CD14-positive monocyte (primary cell): Measurements from ENCODE around the gene AFF1. TPM values are rescaled to one million over a fixed set of nuclear protein-coding genes. Genes with fewer than 3 reads are reported as not detected.

ENCODE experiments used
- DNase-seq, 3 donors: peaks; one replicate each; pipeline ENCODE4 v3.0.0-alpha.2; 2011 to 2022
- H2AFZ ChIP-seq: 2 replicates; pipeline ENCODE4 v1.6.0; 2012; ENCODE audit warnings: mild to moderate bottlenecking, low read depth, low read length, inconsistent platforms; ENCODE audit not compliant: insufficient read depth, poor library complexity, severe bottlenecking
- H3K27ac ChIP-seq, 2 donors: 1 replicate in 1 of 2; 2 replicates in 1 of 2; pipeline ENCODE4 v1.5.1; 2012 to 2013; ENCODE audit warnings: low read length in 2 of 2, control low read depth in 1 of 2, inconsistent platforms in 1 of 2, low read depth in 1 of 2, mild to moderate bottlenecking in 1 of 2
- H3K27me3 ChIP-seq, 2 donors: one replicate each; pipeline versions ENCODE4 v1.6.0 to v1.6.1; 2011 to 2013; ENCODE audit warnings: low read length in 2 of 2; ENCODE audit not compliant: control insufficient read depth in 2 of 2, insufficient read depth in 2 of 2
- H3K36me3 ChIP-seq, 2 donors: replicated peaks in 1 of 2; 1 replicate in 1 of 2; 2 replicates in 1 of 2; pipeline versions ENCODE4 v1.5.1 to v1.6.1; 2012 to 2013; ENCODE audit warnings: low read length in 2 of 2, control low read depth in 1 of 2, inconsistent platforms in 1 of 2, mild to moderate bottlenecking in 1 of 2; ENCODE audit not compliant: insufficient read depth in 2 of 2, control insufficient read depth in 1 of 2
- H3K4me1 ChIP-seq, 2 donors: 1 replicate in 1 of 2; 2 replicates in 1 of 2; pipeline versions ENCODE4 v1.5.1 to v1.6.1; 2012 to 2013; ENCODE audit warnings: low read length in 2 of 2, control low read depth in 1 of 2, inconsistent platforms in 1 of 2, mild to moderate bottlenecking in 1 of 2, moderate library complexity in 1 of 2; ENCODE audit not compliant: insufficient read depth in 2 of 2, control insufficient read depth in 1 of 2
- H3K4me2 ChIP-seq: replicated peaks from 2 replicates; pipeline ENCODE3; 2012; ENCODE audit warnings: low read length, moderate library complexity, mild to moderate bottlenecking; ENCODE audit not compliant: poor library complexity, severe bottlenecking; ENCODE audit errors: extremely low read depth
- H3K4me3 ChIP-seq, 3 experiments: fragments of 200-600 bp in 1 of 3; sonication (generic) in 1 of 3; replicated peaks in 1 of 3; 1 replicate in 2 of 3; 2 replicates in 1 of 3; pipeline ENCODE4 v1.5.1; 2011 to 2013; ENCODE audit warnings: low read length in 3 of 3, mild to moderate bottlenecking in 3 of 3, control low read depth in 2 of 3, low read depth in 2 of 3, inconsistent platforms in 1 of 3, moderate library complexity in 1 of 3
- H3K79me2 ChIP-seq: 2 replicates; pipeline ENCODE4 v1.6.0; 2012; ENCODE audit warnings: mild to moderate bottlenecking, control low read depth, inconsistent platforms, low read length, moderate library complexity; ENCODE audit not compliant: insufficient read depth
- H3K9ac ChIP-seq: 2 replicates; pipeline ENCODE4 v1.6.0; 2017; ENCODE audit warnings: low read length, mild to moderate bottlenecking; ENCODE audit not compliant: insufficient read depth, poor library complexity, severe bottlenecking
- H3K9me3 ChIP-seq, 2 donors: replicated peaks in 1 of 2; 1 replicate in 1 of 2; 2 replicates in 1 of 2; pipeline versions ENCODE4 v1.5.1 to v1.6.1; 2012 to 2013; ENCODE audit warnings: low read length in 2 of 2, control low read depth in 1 of 2; ENCODE audit not compliant: control insufficient read depth in 1 of 2, insufficient read depth in 1 of 2
- H4K20me1 ChIP-seq: 2 replicates; pipeline ENCODE4 v1.6.0; 2012; ENCODE audit warnings: mild to moderate bottlenecking, low read length, control low read depth, moderate library complexity; ENCODE audit not compliant: insufficient read depth
- H3K27ac Mint-ChIP-seq, 7 donors: one replicate each; pipeline ENCODE4 v1.8.0; 2020; ENCODE audit warnings: mild to moderate bottlenecking in 7 of 7, mixed read lengths in 7 of 7, moderate library complexity in 6 of 7, inconsistent platforms in 2 of 7
- H3K27me3 Mint-ChIP-seq, 3 donors: one replicate each; pipeline ENCODE4 v1.8.0; 2021 to 2022; ENCODE audit warnings: low read depth in 3 of 3, mild to moderate bottlenecking in 3 of 3, mixed read lengths in 3 of 3, moderate library complexity in 3 of 3, inconsistent platforms in 1 of 3
- H3K36me3 Mint-ChIP-seq, 2 donors: one replicate each; pipeline ENCODE4 v1.8.0; 2020; ENCODE audit warnings: mixed read lengths in 2 of 2, inconsistent platforms in 1 of 2, mild to moderate bottlenecking in 1 of 2
- H3K4me1 Mint-ChIP-seq: one replicate; pipeline ENCODE4 v1.8.0; 2020; ENCODE audit warnings: mild to moderate bottlenecking, mixed read lengths
- H3K4me3 Mint-ChIP-seq, 2 donors: one replicate each; pipeline ENCODE4 v1.8.0; 2020; ENCODE audit warnings: mild to moderate bottlenecking in 2 of 2, mixed read lengths in 2 of 2, moderate library complexity in 1 of 2
- H3K9me3 Mint-ChIP-seq, 7 donors: one replicate each; pipeline ENCODE4 v1.8.0; 2020 to 2022; ENCODE audit warnings: mixed read lengths in 7 of 7, mild to moderate bottlenecking in 6 of 7, moderate library complexity in 6 of 7, inconsistent platforms in 2 of 7
- CTCF ChIP-seq: fragments of 200-600 bp; IDR thresholded peaks from one replicate; pipeline ENCODE4 v1.8.0; 2022; ENCODE audit warnings: antibody characterized with exemption, mild to moderate bottlenecking
- WGBS: methylation state at CpG from one replicate; pipeline ENCODE4 v1.1.5; 2013; ENCODE audit warnings: missing lambda C conversion rate; ENCODE audit not compliant: insufficient coverage; 5-methylcytosine and 5-hydroxymethylcytosine counted together
- intact Hi-C, 2 donors: fragments of 100-400 bp; cut with micrococcal nuclease; formaldehyde crosslinking; loops; one replicate each; pipeline versions ENCODE4 v1.15.0 to v1.15.1; 2023
- polyA plus RNA-seq, 3 donors: library from polyadenylated mRNA; depleted of rRNA in 1 of 3; unstranded in 2 of 3; stranded (reverse) in 1 of 3; fragments of 300-500 nt in 2 of 3; fragments of >200 nt in 1 of 3; fragmentation: Illumina TruSeq in 2 of 3; gene quantifications; 1 replicate in 2 of 3; 2 replicates in 1 of 3; pipeline ENCODE4 v1.2.3, GENCODE V29; 2012 to 2021

The AFF1 gene
- polyA plus RNA-seq, 3 donors = 7.5 to 20.9 (median 16.3) TPM

- no peak for TF ChIP-seq CTCF
- Histone ChIP-seq H2AFZ (no peak overlapping the region), H3K9me3 (no peaks in the 10 kb centered on the region), H3K9ac (no peak overlapping the region), H3K27ac (no peak overlapping the region), H3K4me2 (no peak overlapping the region), H3K36me3 (peaks cover 65 to 91% of the 10 kb centered on the region in 2 donors), H3K27me3 (no peaks in the 10 kb centered on the region), H3K4me1 (no peaks in the 10 kb centered on the region), H4K20me1 (peaks cover 48% of the 10 kb centered on the region), H3K4me3 (no peak overlapping the region), H3K79me2 (peaks cover 11% of the 10 kb centered on the region)
- H3K9me3 Mint-ChIP-seq = no peaks in the 10 kb centered on the region
- no peak overlapping the region for H3K4me3 Mint-ChIP-seq
- no peaks in the 10 kb centered on the region for H3K27me3 Mint-ChIP-seq
- H3K27ac Mint-ChIP-seq = peak overlapping the region in 2 of 7 donors; percentile 26 to 56
- H3K36me3 Mint-ChIP-seq = peaks cover 68 to 81% of the 10 kb centered on the region in 2 donors
- no peak for DNase-seq
- peaks cover 18% of the 10 kb centered on the region for H3K4me1 Mint-ChIP-seq
- intact Hi-C loops = no loop called here
- 98% methylated on average over 5 of the region's 8 CpGs for WGBS
Observed at GRCh38 chr4:87117051-87117731, 182.4 kb downstream of the AFF1 start.

- Mint-ChIP-seq H3K36me3 (peaks cover 66 to 76% of the 10 kb centered on the region in 2 donors), H3K4me1 (peaks cover 23% of the 10 kb centered on the region), H3K27me3 (no peaks in the 10 kb centered on the region), H3K27ac (no peak overlapping the region), H3K4me3 (no peak overlapping the region), H3K9me3 (no peaks in the 10 kb centered on the region)
- H4K20me1 ChIP-seq = peaks cover 53% of the 10 kb centered on the region
- TF ChIP-seq CTCF = no peak
- DNase-seq = no peak
- no peaks in the 10 kb centered on the region for H3K4me1 ChIP-seq
- no peaks in the 10 kb centered on the region for H3K9me3 ChIP-seq
- no peak overlapping the region for H3K4me3 ChIP-seq
- H2AFZ ChIP-seq = no peak overlapping the region
- H3K36me3 ChIP-seq = peaks cover 60 to 86% of the 10 kb centered on the region in 2 donors
- H3K4me2 ChIP-seq = no peak overlapping the region
- no peak overlapping the region for H3K27ac ChIP-seq
- H3K27me3 ChIP-seq = no peaks in the 10 kb centered on the region
- H3K79me2 ChIP-seq = peaks cover 11% of the 10 kb centered on the region
- 90% methylated on average over 2 of the region's 5 CpGs for WGBS
- intact Hi-C loops = no loop called here
- H3K9ac ChIP-seq = no peak overlapping the region
Observed at GRCh38 chr4:87117732-87118075, 182.9 kb downstream of the AFF1 start.
